GM18907 (cell line): Measurements from ENCODE around the gene PSTPIP1.

Experiments used
- ATAC-seq: cut with Tn5 transposase; IDR thresholded peaks from one replicate; pipeline ENCODE4 v1.9.1; 2021; ENCODE audit warnings: mild to moderate bottlenecking, moderate library complexity; ENCODE audit not compliant: unreplicated experiment

PSTPIP1 gene

GRCh38 chr15:77017761-77018720 lies 23.1 kb downstream of the PSTPIP1 start:
- no peak for ATAC-seq

- no peak for ATAC-seq
Observed at GRCh38 chr15:77018796-77019505, 24.0 kb downstream of the PSTPIP1 start.

GRCh38 chr15:77019521-77020331 lies 24.8 kb downstream of the PSTPIP1 start:
- ATAC-seq, result no peak

GRCh38 chr15:77020348-77021087 lies 25.6 kb downstream of the PSTPIP1 start:
- ATAC-seq, result no peak

- no peak for ATAC-seq
Observed at GRCh38 chr15:77021088-77021481, 26.2 kb downstream of the PSTPIP1 start.

GRCh38 chr15:77021803-77022381 lies 27.0 kb downstream of the PSTPIP1 start:
- ATAC-seq, result no peak

GRCh38 chr15:77022646-77023575 lies 28.0 kb downstream of the PSTPIP1 start:
- ATAC-seq, result no peak

- ATAC-seq, result no peak
Observed at GRCh38 chr15:77023576-77024272, 28.8 kb downstream of the PSTPIP1 start.

- no peak for ATAC-seq
Observed at GRCh38 chr15:77024273-77025082, 29.6 kb downstream of the PSTPIP1 start.

- no peak for ATAC-seq
Observed at GRCh38 chr15:77025083-77025901, 30.4 kb downstream of the PSTPIP1 start.

GRCh38 chr15:77025941-77026411 lies 31.1 kb downstream of the PSTPIP1 start:
- no peak for ATAC-seq

- no peak for ATAC-seq
Observed at GRCh38 chr15:77026501-77027110, 31.7 kb downstream of the PSTPIP1 start.

GRCh38 chr15:77027111-77027696 lies 32.3 kb downstream of the PSTPIP1 start:
- ATAC-seq, result no peak

GRCh38 chr15:77027697-77028450 lies 32.9 kb downstream of the PSTPIP1 start:
- no peak for ATAC-seq
